SKM-1 treated with dmso at 0.1 percent for 144 hours (cell line): ENCODE data around the gene SLIT3.
A peak's percentile ranks its signal among the peaks of the same experiment; 100 is the strongest.
"Not testable (repeated sequence)": the region's sequence is repeated elsewhere in the genome, so short reads cannot be mapped to it uniquely, and the experiment has no call there.

Source experiments
- DNase-seq: peaks from one replicate; lab custom pipeline; 2025; ENCODE audit not compliant: unreplicated experiment; lab: John Stamatoyannopoulos, UW

SLIT3 gene

GRCh38 chr5:168753691-168754254 lies 547.2 kb downstream of the SLIT3 start:
- DNase-seq: no peak

GRCh38 chr5:168752416-168753190 lies 548.3 kb downstream of the SLIT3 start:
- DNase-seq: no peak

GRCh38 chr5:168752012-168752411 lies 548.9 kb downstream of the SLIT3 start:
- DNase-seq: no peak

- no peak for DNase-seq
Observed at GRCh38 chr5:168750926-168751325, 550.0 kb downstream of the SLIT3 start.

- DNase-seq: no peak
Observed at GRCh38 chr5:168749391-168750100, 551.4 kb downstream of the SLIT3 start.

GRCh38 chr5:168747987-168748777 lies 552.8 kb downstream of the SLIT3 start:
- DNase-seq: peak; percentile 69

GRCh38 chr5:168746893-168747640 lies 553.9 kb downstream of the SLIT3 start:
- DNase-seq: no peak

- DNase-seq: not testable (repeated sequence)
Observed at GRCh38 chr5:168746126-168746892, 554.6 kb downstream of the SLIT3 start.

- DNase-seq: no peak
Observed at GRCh38 chr5:168743617-168744016, 557.3 kb downstream of the SLIT3 start.

- not testable (repeated sequence) for DNase-seq
Observed at GRCh38 chr5:168742311-168742710, 558.6 kb downstream of the SLIT3 start.

- DNase-seq: no peak
Observed at GRCh38 chr5:168740811-168741213, 560.1 kb downstream of the SLIT3 start.

- no peak for DNase-seq
Observed at GRCh38 chr5:168740092-168740800, 560.7 kb downstream of the SLIT3 start.

GRCh38 chr5:168737066-168737465 lies 563.9 kb downstream of the SLIT3 start:
- no peak for DNase-seq

GRCh38 chr5:168736281-168736831 lies 564.6 kb downstream of the SLIT3 start:
- no peak for DNase-seq

- DNase-seq: no peak
Observed at GRCh38 chr5:168734620-168735300, 566.2 kb downstream of the SLIT3 start.

GRCh38 chr5:168734119-168734518 lies 566.8 kb downstream of the SLIT3 start:
- no peak for DNase-seq

GRCh38 chr5:168728546-168729211 lies 572.3 kb downstream of the SLIT3 start:
- no peak for DNase-seq

GRCh38 chr5:168727547-168727946 lies 573.4 kb downstream of the SLIT3 start:
- DNase-seq: no peak
